GM23338 (cell line): ENCODE measurements around the gene TTLL9. TPM values are rescaled to one million over a fixed set of nuclear protein-coding genes. Genes with fewer than 3 reads are reported as not detected.

Source experiments
- ATAC-seq: fragments of 200-7000 bp; cut with Tn5 transposase; 3 replicates; pipeline ENCODE4 v1.9.1; 2020
- DNase-seq: peaks from one replicate; pipeline ENCODE4 v3.0.0-alpha.2; 2015; ENCODE audit warnings: low spot score
- H2AFZ ChIP-seq: fragments of 200-600 bp; sonication (generic); 2 replicates; pipeline ENCODE4 v1.8.0; 2016; ENCODE audit warnings: antibody characterized with exemption, mild to moderate bottlenecking, moderate library complexity
- H3F3A ChIP-seq: fragments of 200-600 bp; sonication (generic); replicated peaks from 2 replicates; pipeline ENCODE4 v1.8.0; 2017; ENCODE audit warnings: antibody characterized with exemption, mixed run types, low read depth
- H3K27ac ChIP-seq: fragments of 200-600 bp; sonication (generic); 2 replicates; pipeline ENCODE4 v1.6.1; 2016; ENCODE audit warnings: low read depth
- H3K27me3 ChIP-seq: fragments of 200-600 bp; sonication (generic); 2 replicates; pipeline ENCODE4 v1.8.0; 2016; ENCODE audit warnings: mild to moderate bottlenecking, mixed run types, moderate library complexity; ENCODE audit not compliant: insufficient read depth
- H3K36me3 ChIP-seq: fragments of 200-600 bp; sonication (generic); 2 replicates; pipeline ENCODE4 v1.8.0; 2016; ENCODE audit warnings: mild to moderate bottlenecking; ENCODE audit not compliant: insufficient read depth
- H3K4me1 ChIP-seq: fragments of 200-600 bp; sonication (generic); 2 replicates; pipeline ENCODE4 v1.8.0; 2016; ENCODE audit warnings: mild to moderate bottlenecking, moderate library complexity; ENCODE audit not compliant: insufficient read depth
- H3K4me2 ChIP-seq: fragments of 200-600 bp; sonication (generic); 2 replicates; pipeline ENCODE4 v1.7.1; 2017; ENCODE audit warnings: mixed run types
- H3K4me3 ChIP-seq: fragments of 200-600 bp; sonication (generic); 2 replicates; pipeline ENCODE4 v1.6.1; 2016; ENCODE audit warnings: mixed run types
- H3K79me2 ChIP-seq: fragments of 200-600 bp; sonication (generic); replicated peaks from 2 replicates; pipeline ENCODE4 v1.8.0; 2017; ENCODE audit warnings: mild to moderate bottlenecking; ENCODE audit not compliant: insufficient read depth
- H3K9me2 ChIP-seq: fragments of 200-600 bp; sonication (generic); 2 replicates; pipeline ENCODE4 v1.8.0; 2017; ENCODE audit not compliant: insufficient read depth
- H4K20me1 ChIP-seq: fragments of 200-600 bp; sonication (generic); replicated peaks from 2 replicates; pipeline ENCODE4 v1.8.0; 2017; ENCODE audit warnings: mild to moderate bottlenecking; ENCODE audit not compliant: insufficient read depth
- H3K27ac Mint-ChIP-seq: 2 replicates; pipeline ENCODE4 v1.8.0; 2020; ENCODE audit warnings: inconsistent platforms, mild to moderate bottlenecking, moderate library complexity, mixed read lengths
- H3K27me3 Mint-ChIP-seq: 3 replicates; pipeline ENCODE4 v1.8.0; 2022; ENCODE audit warnings: low read depth, mild to moderate bottlenecking, moderate library complexity, mixed read lengths, inconsistent platforms; ENCODE audit not compliant: insufficient read depth, poor library complexity
- H3K36me3 Mint-ChIP-seq: 3 replicates; pipeline ENCODE4 v1.8.0; 2021; ENCODE audit warnings: low read depth, mild to moderate bottlenecking, inconsistent platforms, moderate library complexity, mixed read lengths
- H3K4me1 Mint-ChIP-seq: 3 replicates; pipeline ENCODE4 v1.8.0; 2020; ENCODE audit warnings: mild to moderate bottlenecking, inconsistent platforms, mixed read lengths
- H3K4me3 Mint-ChIP-seq: 3 replicates; pipeline ENCODE4 v1.8.0; 2021; ENCODE audit warnings: moderate library complexity, mild to moderate bottlenecking, inconsistent platforms, mixed read lengths
- H3K9me3 Mint-ChIP-seq: 3 replicates; pipeline ENCODE4 v1.8.0; 2020; ENCODE audit warnings: moderate library complexity, mild to moderate bottlenecking, inconsistent platforms, mixed read lengths
- CREB1 ChIP-seq: fragments of 250-450 bp; sonication (Bioruptor Pico); IDR thresholded peaks from 2 replicates; pipeline ENCODE4 v1.5.0; 2020; ENCODE audit warnings: low read depth, mild to moderate bottlenecking, moderate library complexity
- EZH2 ChIP-seq: fragments of 200-600 bp; sonication (generic); IDR thresholded peaks from one replicate; pipeline ENCODE4 v1.8.0; 2017; ENCODE audit warnings: antibody characterized with exemption, mild to moderate bottlenecking, low read depth; ENCODE audit not compliant: unreplicated experiment
- EZH2phosphoT487 ChIP-seq: fragments of 200-600 bp; sonication (generic); IDR thresholded peaks from one replicate; pipeline ENCODE4 v1.8.1; 2018; ENCODE audit warnings: antibody characterized with exemption; ENCODE audit not compliant: unreplicated experiment
- JUNB ChIP-seq: IDR thresholded peaks from one replicate; pipeline ENCODE4 v1.6.1; 2016; ENCODE audit warnings: antibody characterized with exemption; ENCODE audit not compliant: unreplicated experiment
- NANOG ChIP-seq: IDR thresholded peaks from 2 replicates; pipeline ENCODE4 v1.6.1; 2016; ENCODE audit warnings: antibody characterized with exemption, borderline replicate concordance
- POLR2AphosphoS5 ChIP-seq: IDR thresholded peaks from 2 replicates; pipeline ENCODE4 v1.6.1; 2016; ENCODE audit warnings: antibody characterized with exemption, low read depth
- STAT1 ChIP-seq: IDR thresholded peaks from one replicate; pipeline ENCODE4 v1.6.1; 2016; ENCODE audit warnings: antibody characterized with exemption; ENCODE audit not compliant: unreplicated experiment
- ZNF114 ChIP-seq: fragments of 250-450 bp; sonication (Bioruptor Pico); IDR thresholded peaks from 2 replicates; pipeline ENCODE4 v1.5.0; 2020; ENCODE audit warnings: mild to moderate bottlenecking, moderate library complexity
- ZNF331 ChIP-seq: fragments of 250-450 bp; sonication (Bioruptor Pico); IDR thresholded peaks from 2 replicates; pipeline ENCODE4 v1.5.0; 2020; ENCODE audit warnings: low read depth, mild to moderate bottlenecking, moderate library complexity
- polyA plus RNA-seq: library from polyadenylated mRNA; unstranded; fragments of >200 nt; fragmentation: Nextera tagmentation; extraction: Ambion mirVana; gene quantifications from 2 replicates; pipeline ENCODE4 v1.2.1, GENCODE V29; 2016
- total RNA-seq: library from RNA; depleted of rRNA; stranded (reverse); fragments of >200 nt; shearing (Covaris generic); gene quantifications from 2 replicates; pipeline ENCODE4 v1.2.3, GENCODE V29; 2014
- TF ChIP-seq, protein P1 (sequence below): IDR thresholded peaks from one replicate; pipeline ENCODE4 v1.6.1; 2018; ENCODE audit warnings: antibody characterized with exemption; ENCODE audit not compliant: unreplicated experiment
- TF ChIP-seq, protein P2 (sequence below): fragments of 250-450 bp; sonication (Bioruptor Pico); IDR thresholded peaks from 2 replicates; pipeline ENCODE4 v1.5.0; 2020; ENCODE audit warnings: mild to moderate bottlenecking, moderate library complexity
- TF ChIP-seq, protein P3 (sequence below): IDR thresholded peaks from 2 replicates; pipeline ENCODE4 v1.6.1; 2016; ENCODE audit warnings: antibody characterized with exemption
- TF ChIP-seq, protein P4 (sequence below), 2 experiments: fragments of 200-600 bp in 1 of 2; sonication (generic) in 1 of 2; conservative IDR thresholded peaks; 2 replicates each; pipeline versions ENCODE4 v1.5.1 to v1.6.1; 2016 to 2017; ENCODE audit warnings: antibody characterized with exemption in 2 of 2, low read depth in 2 of 2, mild to moderate bottlenecking in 2 of 2, moderate library complexity in 1 of 2

Gene TTLL9
- total and polyA plus RNA-seq, 2 experiments from 2014 or later = not detected

DNA sequence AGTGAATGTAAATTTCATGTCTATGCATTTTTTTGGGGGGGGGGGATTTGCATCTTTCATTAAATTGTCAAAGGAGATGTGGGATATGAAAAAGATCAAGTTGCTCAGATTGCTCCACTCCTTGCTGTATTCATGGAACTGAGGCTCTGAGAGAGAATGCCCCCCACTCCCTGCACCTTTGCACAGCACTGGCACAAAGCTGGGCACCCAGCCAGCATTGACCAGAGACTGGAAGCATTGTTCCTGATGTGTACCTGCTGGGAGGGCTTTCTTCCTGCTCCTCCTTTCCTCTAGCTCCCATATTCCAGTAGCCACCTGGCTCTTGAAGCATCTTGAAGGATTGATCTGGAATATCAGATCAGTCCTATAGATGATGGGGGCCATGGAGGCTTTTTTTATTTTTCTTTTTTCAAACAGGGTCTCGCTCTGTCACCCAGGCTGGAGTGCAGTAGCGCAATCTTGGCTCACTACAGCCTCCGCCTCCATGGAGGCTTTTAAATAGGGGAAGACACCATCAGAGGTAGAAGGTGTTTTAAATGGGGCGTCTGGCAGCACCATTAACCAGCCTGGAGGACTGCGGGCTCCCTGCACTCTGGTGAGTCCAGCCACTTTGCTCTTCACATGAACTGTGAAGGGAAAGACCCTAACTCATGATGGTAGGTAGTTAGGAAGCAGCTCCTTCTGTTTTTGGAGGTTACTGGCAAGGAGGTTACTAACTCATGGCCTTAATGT, 11.0 kb upstream of the TTLL9 start:
- H3K4me2 ChIP-seq = no peak overlapping the region
- H3K36me3 ChIP-seq = no peaks in the 10 kb centered on the region
- H2AFZ ChIP-seq = no peak overlapping the region
- TF ChIP-seq POLR2AphosphoS5 (no peak), CREB1 (no peak), ZNF331 (no peak), EZH2 (no peak), NANOG (no peak), ZNF114 (CRISPR knock-in tag) (no peak), EZH2phosphoT487 (no peak), JUNB (no peak), STAT1 (no peak)
- TF ChIP-seq, protein P1, sequence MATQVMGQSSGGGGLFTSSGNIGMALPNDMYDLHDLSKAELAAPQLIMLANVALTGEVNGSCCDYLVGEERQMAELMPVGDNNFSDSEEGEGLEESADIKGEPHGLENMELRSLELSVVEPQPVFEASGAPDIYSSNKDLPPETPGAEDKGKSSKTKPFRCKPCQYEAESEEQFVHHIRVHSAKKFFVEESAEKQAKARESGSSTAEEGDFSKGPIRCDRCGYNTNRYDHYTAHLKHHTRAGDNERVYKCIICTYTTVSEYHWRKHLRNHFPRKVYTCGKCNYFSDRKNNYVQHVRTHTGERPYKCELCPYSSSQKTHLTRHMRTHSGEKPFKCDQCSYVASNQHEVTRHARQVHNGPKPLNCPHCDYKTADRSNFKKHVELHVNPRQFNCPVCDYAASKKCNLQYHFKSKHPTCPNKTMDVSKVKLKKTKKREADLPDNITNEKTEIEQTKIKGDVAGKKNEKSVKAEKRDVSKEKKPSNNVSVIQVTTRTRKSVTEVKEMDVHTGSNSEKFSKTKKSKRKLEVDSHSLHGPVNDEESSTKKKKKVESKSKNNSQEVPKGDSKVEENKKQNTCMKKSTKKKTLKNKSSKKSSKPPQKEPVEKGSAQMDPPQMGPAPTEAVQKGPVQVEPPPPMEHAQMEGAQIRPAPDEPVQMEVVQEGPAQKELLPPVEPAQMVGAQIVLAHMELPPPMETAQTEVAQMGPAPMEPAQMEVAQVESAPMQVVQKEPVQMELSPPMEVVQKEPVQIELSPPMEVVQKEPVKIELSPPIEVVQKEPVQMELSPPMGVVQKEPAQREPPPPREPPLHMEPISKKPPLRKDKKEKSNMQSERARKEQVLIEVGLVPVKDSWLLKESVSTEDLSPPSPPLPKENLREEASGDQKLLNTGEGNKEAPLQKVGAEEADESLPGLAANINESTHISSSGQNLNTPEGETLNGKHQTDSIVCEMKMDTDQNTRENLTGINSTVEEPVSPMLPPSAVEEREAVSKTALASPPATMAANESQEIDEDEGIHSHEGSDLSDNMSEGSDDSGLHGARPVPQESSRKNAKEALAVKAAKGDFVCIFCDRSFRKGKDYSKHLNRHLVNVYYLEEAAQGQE = no peak
- TF ChIP-seq, protein P2, sequence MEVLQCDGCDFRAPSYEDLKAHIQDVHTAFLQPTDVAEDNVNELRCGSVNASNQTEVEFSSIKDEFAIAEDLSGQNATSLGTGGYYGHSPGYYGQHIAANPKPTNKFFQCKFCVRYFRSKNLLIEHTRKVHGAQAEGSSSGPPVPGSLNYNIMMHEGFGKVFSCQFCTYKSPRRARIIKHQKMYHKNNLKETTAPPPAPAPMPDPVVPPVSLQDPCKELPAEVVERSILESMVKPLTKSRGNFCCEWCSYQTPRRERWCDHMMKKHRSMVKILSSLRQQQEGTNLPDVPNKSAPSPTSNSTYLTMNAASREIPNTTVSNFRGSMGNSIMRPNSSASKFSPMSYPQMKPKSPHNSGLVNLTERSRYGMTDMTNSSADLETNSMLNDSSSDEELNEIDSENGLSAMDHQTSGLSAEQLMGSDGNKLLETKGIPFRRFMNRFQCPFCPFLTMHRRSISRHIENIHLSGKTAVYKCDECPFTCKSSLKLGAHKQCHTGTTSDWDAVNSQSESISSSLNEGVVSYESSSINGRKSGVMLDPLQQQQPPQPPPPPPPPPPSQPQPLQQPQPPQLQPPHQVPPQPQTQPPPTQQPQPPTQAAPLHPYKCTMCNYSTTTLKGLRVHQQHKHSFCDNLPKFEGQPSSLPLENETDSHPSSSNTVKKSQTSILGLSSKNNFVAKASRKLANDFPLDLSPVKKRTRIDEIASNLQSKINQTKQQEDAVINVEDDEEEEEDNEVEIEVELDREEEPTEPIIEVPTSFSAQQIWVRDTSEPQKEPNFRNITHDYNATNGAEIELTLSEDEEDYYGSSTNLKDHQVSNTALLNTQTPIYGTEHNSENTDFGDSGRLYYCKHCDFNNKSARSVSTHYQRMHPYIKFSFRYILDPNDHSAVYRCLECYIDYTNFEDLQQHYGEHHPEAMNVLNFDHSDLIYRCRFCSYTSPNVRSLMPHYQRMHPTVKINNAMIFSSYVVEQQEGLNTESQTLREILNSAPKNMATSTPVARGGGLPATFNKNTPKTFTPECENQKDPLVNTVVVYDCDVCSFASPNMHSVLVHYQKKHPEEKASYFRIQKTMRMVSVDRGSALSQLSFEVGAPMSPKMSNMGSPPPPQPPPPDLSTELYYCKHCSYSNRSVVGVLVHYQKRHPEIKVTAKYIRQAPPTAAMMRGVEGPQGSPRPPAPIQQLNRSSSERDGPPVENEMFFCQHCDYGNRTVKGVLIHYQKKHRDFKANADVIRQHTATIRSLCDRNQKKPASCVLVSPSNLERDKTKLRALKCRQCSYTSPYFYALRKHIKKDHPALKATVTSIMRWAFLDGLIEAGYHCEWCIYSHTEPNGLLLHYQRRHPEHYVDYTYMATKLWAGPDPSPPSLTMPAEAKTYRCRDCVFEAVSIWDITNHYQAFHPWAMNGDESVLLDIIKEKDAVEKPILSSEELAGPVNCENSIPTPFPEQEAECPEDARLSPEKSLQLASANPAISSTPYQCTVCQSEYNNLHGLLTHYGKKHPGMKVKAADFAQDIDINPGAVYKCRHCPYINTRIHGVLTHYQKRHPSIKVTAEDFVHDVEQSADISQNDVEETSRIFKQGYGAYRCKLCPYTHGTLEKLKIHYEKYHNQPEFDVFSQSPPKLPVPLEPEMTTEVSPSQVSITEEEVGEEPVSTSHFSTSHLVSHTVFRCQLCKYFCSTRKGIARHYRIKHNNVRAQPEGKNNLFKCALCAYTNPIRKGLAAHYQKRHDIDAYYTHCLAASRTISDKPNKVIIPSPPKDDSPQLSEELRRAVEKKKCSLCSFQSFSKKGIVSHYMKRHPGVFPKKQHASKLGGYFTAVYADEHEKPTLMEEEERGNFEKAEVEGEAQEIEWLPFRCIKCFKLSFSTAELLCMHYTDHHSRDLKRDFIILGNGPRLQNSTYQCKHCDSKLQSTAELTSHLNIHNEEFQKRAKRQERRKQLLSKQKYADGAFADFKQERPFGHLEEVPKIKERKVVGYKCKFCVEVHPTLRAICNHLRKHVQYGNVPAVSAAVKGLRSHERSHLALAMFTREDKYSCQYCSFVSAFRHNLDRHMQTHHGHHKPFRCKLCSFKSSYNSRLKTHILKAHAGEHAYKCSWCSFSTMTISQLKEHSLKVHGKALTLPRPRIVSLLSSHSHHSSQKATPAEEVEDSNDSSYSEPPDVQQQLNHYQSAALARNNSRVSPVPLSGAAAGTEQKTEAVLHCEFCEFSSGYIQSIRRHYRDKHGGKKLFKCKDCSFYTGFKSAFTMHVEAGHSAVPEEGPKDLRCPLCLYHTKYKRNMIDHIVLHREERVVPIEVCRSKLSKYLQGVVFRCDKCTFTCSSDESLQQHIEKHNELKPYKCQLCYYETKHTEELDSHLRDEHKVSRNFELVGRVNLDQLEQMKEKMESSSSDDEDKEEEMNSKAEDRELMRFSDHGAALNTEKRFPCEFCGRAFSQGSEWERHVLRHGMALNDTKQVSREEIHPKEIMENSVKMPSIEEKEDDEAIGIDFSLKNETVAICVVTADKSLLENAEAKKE (CRISPR knock-in tag) = no peak
- TF ChIP-seq, protein P3, sequence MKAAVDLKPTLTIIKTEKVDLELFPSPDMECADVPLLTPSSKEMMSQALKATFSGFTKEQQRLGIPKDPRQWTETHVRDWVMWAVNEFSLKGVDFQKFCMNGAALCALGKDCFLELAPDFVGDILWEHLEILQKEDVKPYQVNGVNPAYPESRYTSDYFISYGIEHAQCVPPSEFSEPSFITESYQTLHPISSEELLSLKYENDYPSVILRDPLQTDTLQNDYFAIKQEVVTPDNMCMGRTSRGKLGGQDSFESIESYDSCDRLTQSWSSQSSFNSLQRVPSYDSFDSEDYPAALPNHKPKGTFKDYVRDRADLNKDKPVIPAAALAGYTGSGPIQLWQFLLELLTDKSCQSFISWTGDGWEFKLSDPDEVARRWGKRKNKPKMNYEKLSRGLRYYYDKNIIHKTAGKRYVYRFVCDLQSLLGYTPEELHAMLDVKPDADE = no peak
- TF ChIP-seq, protein P4, sequence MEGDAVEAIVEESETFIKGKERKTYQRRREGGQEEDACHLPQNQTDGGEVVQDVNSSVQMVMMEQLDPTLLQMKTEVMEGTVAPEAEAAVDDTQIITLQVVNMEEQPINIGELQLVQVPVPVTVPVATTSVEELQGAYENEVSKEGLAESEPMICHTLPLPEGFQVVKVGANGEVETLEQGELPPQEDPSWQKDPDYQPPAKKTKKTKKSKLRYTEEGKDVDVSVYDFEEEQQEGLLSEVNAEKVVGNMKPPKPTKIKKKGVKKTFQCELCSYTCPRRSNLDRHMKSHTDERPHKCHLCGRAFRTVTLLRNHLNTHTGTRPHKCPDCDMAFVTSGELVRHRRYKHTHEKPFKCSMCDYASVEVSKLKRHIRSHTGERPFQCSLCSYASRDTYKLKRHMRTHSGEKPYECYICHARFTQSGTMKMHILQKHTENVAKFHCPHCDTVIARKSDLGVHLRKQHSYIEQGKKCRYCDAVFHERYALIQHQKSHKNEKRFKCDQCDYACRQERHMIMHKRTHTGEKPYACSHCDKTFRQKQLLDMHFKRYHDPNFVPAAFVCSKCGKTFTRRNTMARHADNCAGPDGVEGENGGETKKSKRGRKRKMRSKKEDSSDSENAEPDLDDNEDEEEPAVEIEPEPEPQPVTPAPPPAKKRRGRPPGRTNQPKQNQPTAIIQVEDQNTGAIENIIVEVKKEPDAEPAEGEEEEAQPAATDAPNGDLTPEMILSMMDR (conservative IDR thresholded peaks at IDR 0.05; ENCODE audit: low read depth in 2 of 2) = no peak
- H3K79me2 ChIP-seq = no peaks in the 10 kb centered on the region
- H4K20me1 ChIP-seq = no peaks in the 10 kb centered on the region; the same call in none of the 2 replicates
- H3K36me3 Mint-ChIP-seq = no peaks in the 10 kb centered on the region
- peaks cover 39% of the 10 kb centered on the region for H3K27me3 ChIP-seq
- peaks cover 30% of the 10 kb centered on the region for H3K27me3 Mint-ChIP-seq
- no peak overlapping the region for H3K27ac Mint-ChIP-seq
- H3K4me3 ChIP-seq = no peak overlapping the region
- H3K4me3 Mint-ChIP-seq = no peak overlapping the region; the same call in 2 of the 3 replicates
- ATAC-seq = no peak
- H3K4me1 Mint-ChIP-seq = peaks cover 11% of the 10 kb centered on the region; the same call in 2 of the 3 replicates
- H3K27ac ChIP-seq = no peak overlapping the region
- no peaks in the 10 kb centered on the region for H3K9me2 ChIP-seq
- peaks cover 36% of the 10 kb centered on the region for H3K4me1 ChIP-seq
- DNase-seq = no peak
- peaks cover 30% of the 10 kb centered on the region; the same call in 2 of the 3 replicates for H3K9me3 Mint-ChIP-seq
- H3F3A ChIP-seq = peaks cover 24% of the 10 kb centered on the region
